Tibial artery (tissue), 4 donors: ENCODE results near the gene ANO6.

Experiments used
- DNase-seq, 2 donors: peaks; one replicate each; pipeline ENCODE4 v3.0.0-alpha.2; 2019
- H3K27ac ChIP-seq, 2 donors: fragments of 200-600 bp; sonication (generic) in 1 of 2; 1 replicate in 1 of 2; 2 replicates in 1 of 2; pipeline ENCODE4 v1.5.1; 2018 to 2019; ENCODE audit warnings: mild to moderate bottlenecking in 1 of 2
- H3K27me3 ChIP-seq, 2 donors: fragments of 200-600 bp; sonication (generic) in 1 of 2; one replicate each; pipeline versions ENCODE4 v1.5.1 to v1.6.0; 2016 to 2019
- H3K36me3 ChIP-seq, 3 donors: fragments of 200-600 bp; sonication (generic) in 2 of 3; one replicate each; pipeline ENCODE4 v1.5.1; 2016 to 2019; ENCODE audit warnings: mild to moderate bottlenecking in 2 of 3
- H3K4me1 ChIP-seq, 4 donors: fragments of 200-600 bp; sonication (generic) in 2 of 4; 1 replicate in 3 of 4; 2 replicates in 1 of 4; pipeline ENCODE4 v1.5.1; 2016 to 2019
- H3K4me3 ChIP-seq, 2 donors: fragments of 200-600 bp; sonication (generic) in 1 of 2; 1 replicate in 1 of 2; 2 replicates in 1 of 2; pipeline ENCODE4 v1.5.1; 2018 to 2019; ENCODE audit warnings: mild to moderate bottlenecking in 2 of 2
- H3K9me3 ChIP-seq, 3 donors: fragments of 200-600 bp; sonication (generic) in 1 of 3; one replicate each; pipeline ENCODE4 v1.5.1; 2016 to 2019
- CTCF ChIP-seq, 2 experiments: fragments of 200-600 bp in 1 of 2; fragments of 450-650 bp in 1 of 2; IDR thresholded peaks; one replicate each; pipeline ENCODE4 v1.5.1; 2017 to 2019; ENCODE audit warnings: antibody characterized with exemption in 2 of 2, mild to moderate bottlenecking in 1 of 2, moderate library complexity in 1 of 2
- intact Hi-C: fragments of 100-400 bp; cut with DNase I; formaldehyde crosslinking; loops from one replicate; pipeline ENCODE4 v1.15.0; 2023; ENCODE audit warnings: low total_unique reads

The ANO6 gene

GRCh38 chr12:45276154-45276755 lies 60.4 kb downstream of the ANO6 start:
- H3K36me3 ChIP-seq: no peaks in the 10 kb centered on the region
- no peak overlapping the region for H3K4me3 ChIP-seq
- peak overlapping the region; percentile 70 to 77 for H3K27ac ChIP-seq
- DNase-seq: no peak
- H3K27me3 ChIP-seq: no peaks in the 10 kb centered on the region
- no peak for TF ChIP-seq CTCF (IDR thresholded peaks at IDR 0.05)
- H3K9me3 ChIP-seq: no peaks in the 10 kb centered on the region
- peaks cover 0 to 99% (median 49%) of the 10 kb centered on the region in 4 donors for H3K4me1 ChIP-seq
- intact Hi-C loops: loop anchor here (10.0 kb wide), 1 partner anchor 51 kb away; no protein-coding TSS in a partner anchor

GRCh38 chr12:45278447-45278846 lies 62.6 kb downstream of the ANO6 start:
- Histone ChIP-seq H3K4me3 (no peak overlapping the region), H3K9me3 (no peaks in the 10 kb centered on the region), H3K4me1 (peaks cover 0 to 94% (median 37%) of the 10 kb centered on the region in 4 donors), H3K36me3 (no peaks in the 10 kb centered on the region), H3K27me3 (no peaks in the 10 kb centered on the region), H3K27ac (peak overlapping the region; percentile 69 to 77)
- DNase-seq: no peak
- intact Hi-C loops: loop anchor here (10.0 kb wide), 1 partner anchor 54 kb away; no protein-coding TSS in a partner anchor
- no peak for TF ChIP-seq CTCF (IDR thresholded peaks at IDR 0.05)

GRCh38 chr12:45279931-45280830 lies 64.3 kb downstream of the ANO6 start:
- H3K27ac ChIP-seq: peak overlapping the region; percentile 69 to 77

GRCh38 chr12:45281994-45282393 lies 66.1 kb downstream of the ANO6 start:
- Histone ChIP-seq H3K27me3 (no peaks in the 10 kb centered on the region), H3K36me3 (no peaks in the 10 kb centered on the region), H3K4me3 (no peak overlapping the region), H3K4me1 (peaks cover 0 to 79% (median 45%) of the 10 kb centered on the region in 4 donors), H3K27ac (peak overlapping the region in 1 of 2 donors; percentile 77), H3K9me3 (no peaks in the 10 kb centered on the region)
- no peak for TF ChIP-seq CTCF (IDR thresholded peaks at IDR 0.05)
- DNase-seq: no peak
- intact Hi-C loops: no loop called here

More at GRCh38 chr12:45279931-45280830, 64.3 kb downstream of the ANO6 start:
- intact Hi-C loops: loop anchor here (10.0 kb wide), 1 partner anchor 55 kb away; no protein-coding TSS in a partner anchor
- Histone ChIP-seq H3K27me3 (no peaks in the 10 kb centered on the region), H3K4me3 (no peak overlapping the region), H3K4me1 (peaks cover 0 to 94% (median 44%) of the 10 kb centered on the region in 4 donors), H3K9me3 (no peaks in the 10 kb centered on the region), H3K36me3 (no peaks in the 10 kb centered on the region)
- no peak for TF ChIP-seq CTCF (IDR thresholded peaks at IDR 0.05)
- no peak for DNase-seq

- intact Hi-C loops: no loop called here
- Histone ChIP-seq H3K9me3 (no peaks in the 10 kb centered on the region), H3K27me3 (no peaks in the 10 kb centered on the region), H3K36me3 (no peaks in the 10 kb centered on the region), H3K4me1 (peaks cover 0 to 74% (median 45%) of the 10 kb centered on the region in 4 donors), H3K4me3 (no peak overlapping the region), H3K27ac (no peak overlapping the region)
- no peak for DNase-seq
- no peak for TF ChIP-seq CTCF (IDR thresholded peaks at IDR 0.05)
Observed at GRCh38 chr12:45282411-45282810, 66.5 kb downstream of the ANO6 start.
